ENCODE data around the gene FAM98B. TPM values are rescaled to one million over a fixed set of nuclear protein-coding genes. Genes with fewer than 3 reads are reported as not detected.

The FAM98B gene
- polyA plus RNA-seq, 2 of the 4 experiments (the other 2 are of a cell fraction), result 16.5 to 18.8 TPM

- no peak overlapping the region for H3K4me3 ChIP-seq
- no peak overlapping the region for H3K27ac ChIP-seq
- no peak for ATAC-seq
- no peaks in the 10 kb centered on the region for H3K9me3 ChIP-seq
- FAIRE-seq, result no peak
- no peak for DNase-seq (ENCODE audit: low read depth in 1 of 2, low spot score in 1 of 2)
- ChIA-PET POLR2A (no interaction called here), CTCF (no interaction called here)
- no peak overlapping the region for H3K4me2 ChIP-seq
- no peaks in the 10 kb centered on the region for H3K4me1 ChIP-seq
- WGBS (ENCODE audit: missing lambda C conversion rate), result 100% methylated on average over 1 of the region's 1 CpG
- no peak for TF ChIP-seq TP53 (CRISPR knock-in tag; IDR thresholded peaks at IDR 0.05)
- TF ChIP-seq POLR2A (IDR thresholded peaks at IDR 0.05; ENCODE audit: low read length), result no peak
- TF ChIP-seq RFX5 (IDR thresholded peaks at IDR 0.05), result no peak
- TF ChIP-seq, protein P1, sequence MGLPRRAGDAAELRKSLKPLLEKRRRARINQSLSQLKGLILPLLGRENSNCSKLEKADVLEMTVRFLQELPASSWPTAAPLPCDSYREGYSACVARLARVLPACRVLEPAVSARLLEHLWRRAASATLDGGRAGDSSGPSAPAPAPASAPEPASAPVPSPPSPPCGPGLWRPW (IDR thresholded peaks at IDR 0.05), result no peak
- no peak for TF ChIP-seq HOXB13 (CRISPR knock-in tag; IDR thresholded peaks at IDR 0.05; ENCODE audit: low read depth)
- no peak for TF ChIP-seq MAZ (IDR thresholded peaks at IDR 0.05; ENCODE audit: borderline replicate concordance, low read depth, low read length)
- TF ChIP-seq JUN (IDR thresholded peaks at IDR 0.05), result no peak
- TF ChIP-seq RNF2 (IDR thresholded peaks at IDR 0.05; ENCODE audit: borderline replicate concordance, low read depth), result no peak
- TF ChIP-seq, protein P2, sequence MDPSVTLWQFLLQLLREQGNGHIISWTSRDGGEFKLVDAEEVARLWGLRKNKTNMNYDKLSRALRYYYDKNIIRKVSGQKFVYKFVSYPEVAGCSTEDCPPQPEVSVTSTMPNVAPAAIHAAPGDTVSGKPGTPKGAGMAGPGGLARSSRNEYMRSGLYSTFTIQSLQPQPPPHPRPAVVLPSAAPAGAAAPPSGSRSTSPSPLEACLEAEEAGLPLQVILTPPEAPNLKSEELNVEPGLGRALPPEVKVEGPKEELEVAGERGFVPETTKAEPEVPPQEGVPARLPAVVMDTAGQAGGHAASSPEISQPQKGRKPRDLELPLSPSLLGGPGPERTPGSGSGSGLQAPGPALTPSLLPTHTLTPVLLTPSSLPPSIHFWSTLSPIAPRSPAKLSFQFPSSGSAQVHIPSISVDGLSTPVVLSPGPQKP (IDR thresholded peaks at IDR 0.05; ENCODE audit: low read depth, low read length), result no peak
- TF ChIP-seq JUNB (IDR thresholded peaks at IDR 0.05), result no peak
- TF ChIP-seq FOSB (CRISPR knock-in tag; IDR thresholded peaks at IDR 0.05), result no peak
- TF ChIP-seq, protein P3, sequence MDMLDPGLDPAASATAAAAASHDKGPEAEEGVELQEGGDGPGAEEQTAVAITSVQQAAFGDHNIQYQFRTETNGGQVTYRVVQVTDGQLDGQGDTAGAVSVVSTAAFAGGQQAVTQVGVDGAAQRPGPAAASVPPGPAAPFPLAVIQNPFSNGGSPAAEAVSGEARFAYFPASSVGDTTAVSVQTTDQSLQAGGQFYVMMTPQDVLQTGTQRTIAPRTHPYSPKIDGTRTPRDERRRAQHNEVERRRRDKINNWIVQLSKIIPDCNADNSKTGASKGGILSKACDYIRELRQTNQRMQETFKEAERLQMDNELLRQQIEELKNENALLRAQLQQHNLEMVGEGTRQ (IDR thresholded peaks at IDR 0.05), result no peak
- TF ChIP-seq MAFK (IDR thresholded peaks at IDR 0.05; ENCODE audit: partially characterized antibody), result no peak
- no peak for TF ChIP-seq HMGXB4 (CRISPR knock-in tag; IDR thresholded peaks at IDR 0.05; ENCODE audit: borderline replicate concordance)
- no peak for TF ChIP-seq GATA3 (IDR thresholded peaks at IDR 0.05; ENCODE audit: borderline replicate concordance)
- TF ChIP-seq SREBF2 (IDR thresholded peaks at IDR 0.05), result no peak
- TF ChIP-seq PBX3 (IDR thresholded peaks at IDR 0.05), result no peak
- TF ChIP-seq EP300 (IDR thresholded peaks at IDR 0.05), result no peak
- TF ChIP-seq ATOH8 (CRISPR knock-in tag; IDR thresholded peaks at IDR 0.05; ENCODE audit: low read depth), result no peak
Observed at GRCh38 chr15:38499651-38500050, 45.7 kb downstream of the FAM98B start.

DNA sequence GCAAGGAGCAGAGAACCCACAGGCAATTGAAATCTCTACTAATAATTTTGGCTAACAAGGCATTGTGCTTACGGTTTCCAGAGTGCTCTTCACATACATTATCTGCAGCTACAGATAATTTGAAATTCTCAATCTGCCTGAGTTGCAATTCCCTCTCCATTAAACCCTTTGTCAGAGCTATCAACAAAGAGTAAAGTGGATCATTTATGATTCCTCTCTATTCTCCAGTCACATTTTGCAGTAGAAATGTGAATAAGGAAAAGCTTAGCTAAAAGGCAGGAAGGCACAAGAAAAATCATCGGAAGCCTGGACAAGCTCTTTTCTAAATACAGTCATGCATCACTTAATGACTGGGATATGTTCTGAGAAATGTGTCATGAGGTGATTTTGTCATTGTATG lies 49.6 kb downstream of the FAM98B start:
- FAIRE-seq (no peak), DNase-seq (ENCODE audit: low read depth in 1 of 2, low spot score in 1 of 2) (no peak), ATAC-seq (no peak)
- Histone ChIP-seq H3K27ac (no peak overlapping the region), H3K9me3 (no peaks in the 10 kb centered on the region), H3K4me1 (no peaks in the 10 kb centered on the region), H3K4me3 (no peak overlapping the region), H3K4me2 (no peak overlapping the region)
- POLR2A ChIA-PET, result no interaction called here
- WGBS (ENCODE audit: missing lambda C conversion rate), result 90% methylated on average over 2 of the region's 2 CpGs
- TF ChIP-seq CBX2 (IDR thresholded peaks at IDR 0.05; ENCODE audit: borderline replicate concordance, low read depth), result no peak
- no peak for TF ChIP-seq BCL3 (IDR thresholded peaks at IDR 0.05)
- no peak for TF ChIP-seq ATOH8 (CRISPR knock-in tag; IDR thresholded peaks at IDR 0.05; ENCODE audit: low read depth)
- TF ChIP-seq JUN (IDR thresholded peaks at IDR 0.05), result no peak
- TF ChIP-seq MYC (IDR thresholded peaks at IDR 0.05; ENCODE audit: borderline replicate concordance, low read length), result no peak
- no peak for TF ChIP-seq CHD4 (IDR thresholded peaks at IDR 0.05; ENCODE audit: borderline replicate concordance)
- TF ChIP-seq BHLHE40 (IDR thresholded peaks at IDR 0.05; ENCODE audit: low read depth, low read length), result no peak
- TF ChIP-seq RCOR1 (IDR thresholded peaks at IDR 0.05; ENCODE audit: low read depth, low read length), result no peak
- CTCF ChIA-PET, result interaction anchor here (1.6 kb wide), 1 partner anchor 15 kb away, joined by 3 read pairs; no protein-coding TSS in a partner anchor
